GM12878 (cell line): Measurements from ENCODE around the gene HPSE2. TPM values are rescaled to one million over a fixed set of nuclear protein-coding genes. Genes with fewer than 3 reads are reported as not detected.

ENCODE experiments used
- ATAC-seq: fragments of 200-7000 bp; cut with Tn5 transposase; 3 replicates; pipeline ENCODE4 v1.9.1; 2020; ENCODE audit warnings: mild to moderate bottlenecking, moderate library complexity
- BruUV-seq: library from RNA; stranded (reverse); fragments of 400-500 nt; replicated peaks from 2 replicates; lab custom pipeline; 2021; lab: Mats Ljungman, UMichigan
- CTCF ChIA-PET: fragments of 300-600 bp; sonication (Branson Sonifier 250); formaldehyde crosslinking; extraction: SDS; loops from one replicate; lab custom pipeline; 2021; ENCODE audit warnings: inconsistent platforms; lab: Yijun Ruan, JAX
- POLR2A ChIA-PET: fragments of 350-600 bp; formaldehyde crosslinking; extraction: SDS; loops from one replicate; lab custom pipeline; 2021; ENCODE audit warnings: inconsistent platforms; lab: Charles Lee
- RAD21 ChIA-PET: fragments of 300-600 bp; sonication (Branson Sonifier 250); formaldehyde crosslinking; loops from one replicate; lab custom pipeline; 2023; ENCODE audit warnings: antibody characterized with exemption; ENCODE audit not compliant: unreplicated experiment; lab: Charles Lee
- SMC1A ChIA-PET: fragments of 300-600 bp; sonication (Branson Sonifier 250); formaldehyde crosslinking; loops from one replicate; lab custom pipeline; 2023; ENCODE audit not compliant: unreplicated experiment, uncharacterized antibody; lab: Charles Lee
- DNase-seq: peaks from one replicate; pipeline ENCODE4 v3.0.0-alpha.2; 2011; ENCODE audit warnings: low read depth, low spot score
- FAIRE-seq: peaks from 3 replicates; lab custom pipeline; 2011; peaks lifted over from hg19 to GRCh38; lab: Jason Lieb, UNC
- H2AFZ ChIP-seq: 2 replicates; pipeline ENCODE4 v1.6.0; 2011; ENCODE audit warnings: low read depth, low read length, control low read depth; ENCODE audit not compliant: control insufficient read depth
- H3K27ac ChIP-seq: 2 replicates; pipeline ENCODE4 v1.5.1; 2011; ENCODE audit warnings: control low read depth; ENCODE audit not compliant: control insufficient read depth, insufficient read depth
- H3K27me3 ChIP-seq, 2 experiments: replicated peaks in 1 of 2; 2 replicates each; pipeline versions ENCODE4 v1.6.0 to v1.6.1; 2011; ENCODE audit warnings: low read length in 1 of 2; ENCODE audit not compliant: control insufficient read depth in 2 of 2, insufficient read depth in 2 of 2
- H3K36me3 ChIP-seq, 2 experiments: 2 replicates each; pipeline ENCODE4 v1.5.1; 2011; ENCODE audit warnings: low read length in 1 of 2; ENCODE audit not compliant: control insufficient read depth in 2 of 2, insufficient read depth in 2 of 2
- H3K4me1 ChIP-seq: 2 replicates; pipeline ENCODE4 v1.6.1; 2011; ENCODE audit warnings: mild to moderate bottlenecking, low read length, moderate library complexity, mixed read lengths; ENCODE audit not compliant: control insufficient read depth, insufficient read depth
- H3K4me2 ChIP-seq: 2 replicates; pipeline ENCODE4 v1.6.0; 2011; ENCODE audit warnings: control low read depth; ENCODE audit not compliant: control insufficient read depth, insufficient read depth
- H3K4me3 ChIP-seq: fragments of 200-600 bp; sonication (generic); 2 replicates; pipeline ENCODE4 v1.5.1; 2016
- H3K79me2 ChIP-seq: 2 replicates; pipeline ENCODE4 v1.6.0; 2011; ENCODE audit warnings: low read length; ENCODE audit not compliant: control insufficient read depth, insufficient read depth
- H3K9ac ChIP-seq: 2 replicates; pipeline ENCODE4 v1.8.0; 2011; ENCODE audit warnings: low read length, control low read depth, mixed read lengths; ENCODE audit not compliant: control insufficient read depth, insufficient read depth
- H3K9me3 ChIP-seq: replicated peaks from 3 replicates; pipeline ENCODE4 v1.5.1; 2011; ENCODE audit warnings: mild to moderate bottlenecking, low read length; ENCODE audit not compliant: control insufficient read depth, insufficient read depth
- H4K20me1 ChIP-seq: 2 replicates; pipeline ENCODE4 v1.6.0; 2011; ENCODE audit not compliant: control insufficient read depth, insufficient read depth
- ATF2 ChIP-seq: IDR thresholded peaks from 2 replicates; pipeline ENCODE4 v1.6.1; 2012; ENCODE audit warnings: low read length, inconsistent platforms
- HSF1 ChIP-seq: fragments of 150-350 bp; IDR thresholded peaks from 2 replicates; pipeline ENCODE4 v1.6.1; 2014; ENCODE audit warnings: mild to moderate bottlenecking, low read depth, low read length
- MEF2A ChIP-seq: IDR thresholded peaks from 2 replicates; pipeline ENCODE4 v1.6.1; 2011; ENCODE audit warnings: low read depth, mild to moderate bottlenecking, low read length, moderate library complexity; ENCODE audit not compliant: insufficient read depth
- MEF2B ChIP-seq: fragments of 450-650 bp; IDR thresholded peaks from 2 replicates; pipeline ENCODE4 v1.6.1; 2018; ENCODE audit warnings: mild to moderate bottlenecking, moderate library complexity; ENCODE audit not compliant: partially characterized antibody, poor library complexity, severe bottlenecking
- RUNX3 ChIP-seq: IDR thresholded peaks from 2 replicates; pipeline ENCODE4 v1.6.1; 2012; ENCODE audit warnings: low read length, inconsistent platforms
- SMAD1 ChIP-seq: fragments of 450-650 bp; IDR thresholded peaks from 2 replicates; pipeline ENCODE4 v1.6.1; 2018; ENCODE audit warnings: mild to moderate bottlenecking, low read depth; ENCODE audit not compliant: partially characterized antibody
- TCF7 ChIP-seq: IDR thresholded peaks from 2 replicates; pipeline ENCODE4 v1.6.1; 2014; ENCODE audit warnings: antibody characterized with exemption, borderline replicate concordance
- in situ Hi-C: fragments of 300-500 bp; cut with MboI; formaldehyde crosslinking; loops from 9 replicates; pipeline ENCODE4 v1.14.3; 2018; ENCODE audit warnings: mixed read lengths
- intact Hi-C: fragments of 100-400 bp; cut with micrococcal nuclease; formaldehyde crosslinking; loops from one replicate; pipeline ENCODE4 v1.14.2; 2022; ENCODE audit not compliant: unreplicated experiment
- polyA plus RNA-seq, 11 experiments: library from polyadenylated mRNA; depleted of rRNA in 4 of 11; unstranded in 6 of 11; stranded (reverse) in 5 of 11; fragments of >200 nt; fragmentation: Nextera tagmentation in 4 of 11; fragmentation: Illumina TruSeq in 1 of 11; extraction: Ambion mirVana in 4 of 11; extraction: Trizol in 1 of 11; gene quantifications; 1 replicate in 1 of 11; 2 replicates in 10 of 11; pipeline versions ENCODE4 v1.2.1 to v1.2.3, GENCODE V29; 2011 to 2016; ENCODE audit warnings: inconsistent platforms in 2 of 11, missing spikeins in 2 of 11, low read depth in 1 of 11
- total RNA-seq, 4 experiments: library from RNA; depleted of rRNA in 3 of 4; stranded (reverse); fragments of >200 nt in 3 of 4; fragmentation: Illumina TruSeq in 1 of 4; extraction: Trizol in 1 of 4; gene quantifications; 2 replicates each; pipeline versions ENCODE4 v1.2.1 to v1.2.3, GENCODE V29; 2013 to 2021

Gene HPSE2
- total and polyA plus RNA-seq, 10 of the 15 experiments (the other 5 are each of a cell fraction or from before 2014, with no cell fraction given): 0.06 TPM; not detected in 9

GRCh38 chr10:98638920-98639319 is 596.7 kb downstream of the HPSE2 start (continued):
- TF ChIP-seq HSF1 (no peak), TCF7 (no peak)

- H3K27me3 ChIP-seq: no peaks in the 10 kb centered on the region
- no peak overlapping the region for H2AFZ ChIP-seq
- RAD21 ChIA-PET: no interaction called here
- in situ Hi-C loops: no loop called here
- no peak overlapping the region for H3K9ac ChIP-seq
- no TSS peak for BruUV-seq
- no peak for ATAC-seq
- POLR2A ChIA-PET: no interaction called here
- peak; percentile 31 for FAIRE-seq
- H3K27ac ChIP-seq: no peak overlapping the region
- H3K4me3 ChIP-seq: no peak overlapping the region
- no peaks in the 10 kb centered on the region for H3K79me2 ChIP-seq
- intact Hi-C loops: no loop called here
- H3K36me3 ChIP-seq: no peaks in the 10 kb centered on the region
- no peaks in the 10 kb centered on the region for H4K20me1 ChIP-seq
- TF ChIP-seq MEF2A (peak; percentile 91), ATF2 (peak; percentile 64; the same call in 1 of the 2 replicates), RUNX3 (peak; percentile 73), SMAD1 (no peak), MEF2B (peak; percentile 45)
- CTCF ChIA-PET: interaction anchor here (1.1 to 1.2 kb wide), 2 partner anchors 21 to 27 kb away, joined by 3 read pairs; no protein-coding TSS in a partner anchor
- DNase-seq: no peak
- SMC1A ChIA-PET: interaction anchor here (0.6 to 0.7 kb wide), 2 partner anchors 10 to 195 kb away, joined by 3 to 4 read pairs; no protein-coding TSS in a partner anchor
- no peaks in the 10 kb centered on the region for H3K4me1 ChIP-seq
- H3K4me2 ChIP-seq: no peak overlapping the region
- H3K9me3 ChIP-seq: no peaks in the 10 kb centered on the region; the same call in 2 of the 3 replicates
Observed at GRCh38 chr10:98636921-98637329, 598.7 kb downstream of the HPSE2 start.
